Ovary (tissue), 9 donors: Measurements from ENCODE around the gene S100A14. TPM values are rescaled to one million over a fixed set of nuclear protein-coding genes. Genes with fewer than 3 reads are reported as not detected.
"Not testable (repeated sequence)": the region's sequence is repeated elsewhere in the genome, so short reads cannot be mapped to it uniquely, and the experiment has no call there.

Experiments
- DNase-seq, 5 donors: peaks; one replicate each; pipeline ENCODE4 v3.0.0-alpha.2; 2019 to 2020
- H3K27ac ChIP-seq, 2 donors: fragments of 200-600 bp; one replicate each; pipeline versions ENCODE4 v1.5.1 to v1.8.0; 2019 to 2022
- H3K27me3 ChIP-seq: fragments of 200-600 bp; one replicate; pipeline ENCODE4 v1.8.0; 2022
- H3K36me3 ChIP-seq: fragments of 200-600 bp; sonication (generic); one replicate; pipeline ENCODE4 v1.5.1; 2019
- H3K4me1 ChIP-seq: one replicate; pipeline ENCODE4 v1.8.1; 2013; ENCODE audit warnings: mild to moderate bottlenecking, moderate library complexity; ENCODE audit not compliant: insufficient read depth
- H3K4me3 ChIP-seq: fragments of 200-600 bp; sonication (generic); one replicate; pipeline ENCODE4 v1.5.1; 2017
- H3K9me3 ChIP-seq, 2 donors: fragments of 200-600 bp in 1 of 2; sonication (generic) in 1 of 2; one replicate each; pipeline versions ENCODE4 v1.5.1 to v1.8.1; 2013 to 2019; ENCODE audit warnings: mild to moderate bottlenecking in 1 of 2, moderate library complexity in 1 of 2
- EP300 ChIP-seq: sonication (generic); formaldehyde crosslinking; IDR thresholded peaks from one replicate; pipeline ENCODE4 v1.6.1; 2017; ENCODE audit warnings: antibody characterized with exemption
- POLR2A ChIP-seq: fragments of 450-650 bp; IDR thresholded peaks from one replicate; pipeline ENCODE4 v1.6.1; 2017; ENCODE audit warnings: antibody characterized with exemption, mild to moderate bottlenecking, moderate library complexity
- WGBS, 3 donors: extraction: QIAGEN DNeasy Blood & Tissue Kit in 1 of 3; methylation state at CpG; one replicate each; pipeline versions ENCODE4 v1.1.5 to v1.1.7; 2013 to 2017; 5-methylcytosine and 5-hydroxymethylcytosine counted together
- intact Hi-C, 4 donors: fragments of 100-400 bp; cut with DNase I; formaldehyde crosslinking; loops; one replicate each; pipeline versions ENCODE4 v1.11.0 to v1.15.1; 2022 to 2023
- polyA plus RNA-seq, 2 donors: library from polyadenylated mRNA; stranded (reverse); fragments of 200-250 nt in 1 of 2; fragments of 350-450 nt in 1 of 2; fragmentation: Illumina TruSeq in 1 of 2; extraction: RNeasy Lipid Tissue Mini Kit (QIAGEN cat#74804) in 1 of 2; gene quantifications; one replicate each; pipeline ENCODE4 v1.2.3, GENCODE V29; 2013 to 2014
- total RNA-seq, 7 donors: library from RNA; depleted of rRNA in 2 of 7; stranded (reverse); fragments of >200 nt in 2 of 7; fragmentation: NEBNext Ultra II Directional in 3 of 7; extraction: Animal tissue kit (Norgen Biotek cat#: 25700) in 3 of 7; gene quantifications; one replicate each; pipeline versions ENCODE4 v1.1.0 to v1.2.4, GENCODE V29; 2016 to 2023
- TF ChIP-seq, protein P1 (sequence below), 3 donors: fragments of 450-650 bp in 2 of 3; fragments of 200-600 bp in 1 of 3; IDR thresholded peaks; one replicate each; pipeline versions ENCODE4 v1.5.1 to v1.8.0; 2016 to 2022; ENCODE audit warnings: antibody characterized with exemption in 3 of 3, mild to moderate bottlenecking in 1 of 3
- donor health status: DM: no; HTN: no; CAD: no; lungs with moderate emphysema.
- donor health status: DM: no; HTN: no; CAD: no.
- donor health status: Bipolar disorder and iron deficiency.
- donor health status: DM: yes; HTN: yes; CAD: no.
- donor health status: DM: no; HTN: no; CAD: no.
- donor health status: DM: yes; HTN: yes; CAD: no.

The S100A14 gene
- total and polyA plus RNA-seq, 9 donors = 0.40 to 19.8 (median 2.1) TPM; not detected in 2

DNA sequence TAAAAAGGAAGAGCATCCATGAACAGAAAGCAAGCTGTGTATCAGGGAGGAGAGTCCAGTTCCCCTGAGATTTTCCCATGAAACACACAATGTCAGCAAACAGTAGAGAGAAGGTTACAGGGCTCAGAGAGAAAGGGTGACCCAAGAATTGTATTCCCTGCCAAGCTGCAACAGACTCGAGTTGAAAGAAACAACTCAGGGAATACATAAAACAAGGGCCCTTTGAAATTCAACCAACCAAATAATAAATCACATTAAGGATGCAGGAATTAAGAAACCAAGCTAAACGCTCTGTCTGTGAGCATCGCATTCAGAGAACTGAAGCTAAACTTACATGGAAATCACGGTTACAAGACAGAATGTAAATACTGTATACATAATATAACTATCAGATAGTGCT lies 23.4 kb downstream of the S100A14 start:
- DNase-seq = no peak
- WGBS, 3 donors = 12 to 20% (median 18%) methylated on average over 4 of the region's 4 CpGs
- TF ChIP-seq EP300 (no peak), POLR2A (no peak)
- TF ChIP-seq, protein P1, sequence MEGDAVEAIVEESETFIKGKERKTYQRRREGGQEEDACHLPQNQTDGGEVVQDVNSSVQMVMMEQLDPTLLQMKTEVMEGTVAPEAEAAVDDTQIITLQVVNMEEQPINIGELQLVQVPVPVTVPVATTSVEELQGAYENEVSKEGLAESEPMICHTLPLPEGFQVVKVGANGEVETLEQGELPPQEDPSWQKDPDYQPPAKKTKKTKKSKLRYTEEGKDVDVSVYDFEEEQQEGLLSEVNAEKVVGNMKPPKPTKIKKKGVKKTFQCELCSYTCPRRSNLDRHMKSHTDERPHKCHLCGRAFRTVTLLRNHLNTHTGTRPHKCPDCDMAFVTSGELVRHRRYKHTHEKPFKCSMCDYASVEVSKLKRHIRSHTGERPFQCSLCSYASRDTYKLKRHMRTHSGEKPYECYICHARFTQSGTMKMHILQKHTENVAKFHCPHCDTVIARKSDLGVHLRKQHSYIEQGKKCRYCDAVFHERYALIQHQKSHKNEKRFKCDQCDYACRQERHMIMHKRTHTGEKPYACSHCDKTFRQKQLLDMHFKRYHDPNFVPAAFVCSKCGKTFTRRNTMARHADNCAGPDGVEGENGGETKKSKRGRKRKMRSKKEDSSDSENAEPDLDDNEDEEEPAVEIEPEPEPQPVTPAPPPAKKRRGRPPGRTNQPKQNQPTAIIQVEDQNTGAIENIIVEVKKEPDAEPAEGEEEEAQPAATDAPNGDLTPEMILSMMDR (IDR thresholded peaks at IDR 0.05) = no peak
- intact Hi-C loops = no loop called here
- Histone ChIP-seq H3K27me3 (no peaks in the 10 kb centered on the region), H3K4me1 (peaks cover 5% of the 10 kb centered on the region), H3K36me3 (no peaks in the 10 kb centered on the region), H3K27ac (peak overlapping the region in 1 of 2 donors; percentile 37), H3K4me3 (no peak overlapping the region), H3K9me3 (no peaks in the 10 kb centered on the region)

DNA sequence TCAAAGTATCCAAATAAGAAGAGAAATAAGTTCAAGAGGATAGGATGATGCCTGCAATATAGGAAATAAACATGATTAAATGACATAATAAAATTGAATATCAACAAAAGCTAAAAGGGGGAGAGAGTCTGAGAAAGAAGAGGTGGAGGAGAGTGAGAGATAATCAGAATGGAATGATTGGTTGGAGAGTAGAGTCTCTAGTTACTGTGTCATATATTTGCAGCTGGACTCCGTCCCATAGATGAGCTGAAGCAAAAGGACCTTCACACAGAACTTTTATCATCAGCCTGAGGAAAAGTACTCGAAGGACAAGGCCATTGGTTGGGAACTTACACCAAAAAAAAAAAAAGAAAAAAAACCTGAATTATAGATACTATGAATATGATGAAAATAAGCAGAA lies 27.6 kb downstream of the S100A14 start:
- no peak overlapping the region for H3K27ac ChIP-seq
- peaks cover 18% of the 10 kb centered on the region for H3K4me1 ChIP-seq
- intact Hi-C loops = no loop called here
- H3K4me3 ChIP-seq = no peak overlapping the region
- TF ChIP-seq POLR2A = no peak
- TF ChIP-seq EP300 = no peak
- TF ChIP-seq, protein P1 (IDR thresholded peaks at IDR 0.05) = no peak
- no peaks in the 10 kb centered on the region for H3K27me3 ChIP-seq
- H3K36me3 ChIP-seq = no peaks in the 10 kb centered on the region
- H3K9me3 ChIP-seq = no peaks in the 10 kb centered on the region
- no peak for DNase-seq
- 15 to 39% (median 27%) methylated on average over 2 of the region's 2 CpGs for WGBS, 3 donors

DNA sequence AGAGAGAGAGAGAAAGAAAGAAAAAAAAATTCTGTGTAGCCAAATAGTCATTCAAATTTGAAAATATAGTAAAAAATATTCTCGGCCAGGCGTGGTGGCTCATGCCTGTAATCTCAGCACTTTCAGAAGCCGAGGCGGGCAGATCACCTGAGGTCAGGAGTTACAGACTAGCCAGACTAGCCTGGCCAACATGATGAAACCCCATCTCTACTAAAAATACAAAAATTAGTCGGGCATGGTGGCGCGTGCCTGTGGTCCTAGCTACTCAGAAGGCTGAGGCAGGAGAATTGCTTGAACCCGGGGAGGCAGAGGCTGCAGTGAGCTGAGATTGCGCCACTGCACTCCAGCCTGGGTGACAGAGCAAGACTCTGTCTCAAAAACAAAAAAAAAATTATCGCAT lies 28.1 kb downstream of the S100A14 start:
- H3K27ac ChIP-seq, intact Hi-C loops, H3K4me3 ChIP-seq, H3K9me3 ChIP-seq, DNase-seq, H3K36me3 ChIP-seq, H3K27me3 ChIP-seq: not testable (repeated sequence)
- H3K4me1 ChIP-seq = peaks cover 16% of the 10 kb centered on the region
- WGBS, 3 donors = 64 to 81% (median 72%) methylated on average over 10 of the region's 10 CpGs

DNA sequence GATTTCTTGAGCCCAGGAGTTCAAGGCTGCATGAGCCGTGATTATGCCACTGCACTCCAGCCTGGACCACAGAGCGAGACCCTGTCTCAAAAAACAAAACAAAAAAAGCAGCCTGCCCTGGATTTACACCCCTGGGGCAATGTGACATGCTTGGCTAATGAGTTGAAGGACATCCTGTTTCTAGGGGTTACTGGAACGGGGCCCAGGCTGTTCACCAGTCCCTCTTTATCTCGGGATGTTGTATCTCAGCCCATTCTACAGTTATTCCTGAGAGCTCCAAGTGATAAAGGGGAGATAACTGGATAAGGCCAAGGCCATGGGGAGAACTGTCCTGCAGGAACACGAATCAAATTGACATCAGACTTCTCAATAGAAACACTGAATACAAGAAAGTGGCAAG lies 28.8 kb downstream of the S100A14 start:
- H3K4me1 ChIP-seq = peaks cover 15% of the 10 kb centered on the region
- no peak for DNase-seq
- TF ChIP-seq EP300 = no peak
- TF ChIP-seq, protein P1 (IDR thresholded peaks at IDR 0.05) = no peak
- TF ChIP-seq POLR2A = no peak
- H3K27ac ChIP-seq = no peak overlapping the region
- WGBS, 3 donors = 8 to 36% (median 21%) methylated on average over 5 of the region's 5 CpGs
- intact Hi-C loops = no loop called here
- H3K9me3 ChIP-seq = no peaks in the 10 kb centered on the region
- no peak overlapping the region for H3K4me3 ChIP-seq
- H3K27me3 ChIP-seq = no peaks in the 10 kb centered on the region
- H3K36me3 ChIP-seq = no peaks in the 10 kb centered on the region

DNA sequence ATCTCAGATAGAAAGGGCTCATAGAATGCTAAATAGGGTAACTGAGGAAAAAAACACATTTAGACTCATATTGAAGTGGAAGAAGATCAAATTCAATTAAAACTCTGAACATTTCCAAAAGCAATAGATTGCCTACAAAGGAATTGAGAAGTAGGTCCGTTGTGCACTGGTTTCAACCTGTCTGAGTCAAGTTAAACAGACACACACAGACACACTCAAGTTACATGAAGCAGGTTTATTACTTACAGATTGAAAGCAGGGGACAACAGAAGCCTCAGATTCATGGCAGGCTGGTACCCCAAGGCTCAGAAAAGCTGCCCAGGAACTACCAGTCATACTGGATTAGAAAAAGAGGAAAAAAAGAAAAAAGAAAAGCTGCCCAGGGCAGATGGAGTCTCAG lies 29.8 kb downstream of the S100A14 start:
- H3K27me3 ChIP-seq = no peaks in the 10 kb centered on the region
- no peaks in the 10 kb centered on the region for H3K9me3 ChIP-seq
- H3K4me1 ChIP-seq = peaks cover 15% of the 10 kb centered on the region
- WGBS, 3 donors = 42 to 50% (median 43%) methylated on average over 1 of the region's 1 CpG
- H3K4me3 ChIP-seq = no peak overlapping the region
- intact Hi-C loops = no loop called here
- TF ChIP-seq, protein P1 (IDR thresholded peaks at IDR 0.05) = no peak
- no peak for TF ChIP-seq EP300
- TF ChIP-seq POLR2A = no peak
- H3K36me3 ChIP-seq = no peaks in the 10 kb centered on the region
- DNase-seq = no peak
- no peak overlapping the region for H3K27ac ChIP-seq
